Gastroesophageal sphincter (tissue), 3 donors: ENCODE results near the gene SLC7A11.

Source experiments
- POLR2A ChIP-seq, 2 donors: fragments of 450-650 bp; IDR thresholded peaks; one replicate each; pipeline ENCODE4 v1.6.1; 2017; ENCODE audit warnings: antibody characterized with exemption in 2 of 2, mild to moderate bottlenecking in 2 of 2, moderate library complexity in 1 of 2
- TF ChIP-seq, protein P1 (sequence below), 4 experiments: fragments of 200-600 bp in 2 of 4; fragments of 450-650 bp in 2 of 4; sonication (generic) in 1 of 4; IDR thresholded peaks; one replicate each; pipeline ENCODE4 v1.5.1; 2017 to 2019; ENCODE audit warnings: antibody characterized with exemption in 4 of 4, mild to moderate bottlenecking in 2 of 4, moderate library complexity in 2 of 4

DNA sequence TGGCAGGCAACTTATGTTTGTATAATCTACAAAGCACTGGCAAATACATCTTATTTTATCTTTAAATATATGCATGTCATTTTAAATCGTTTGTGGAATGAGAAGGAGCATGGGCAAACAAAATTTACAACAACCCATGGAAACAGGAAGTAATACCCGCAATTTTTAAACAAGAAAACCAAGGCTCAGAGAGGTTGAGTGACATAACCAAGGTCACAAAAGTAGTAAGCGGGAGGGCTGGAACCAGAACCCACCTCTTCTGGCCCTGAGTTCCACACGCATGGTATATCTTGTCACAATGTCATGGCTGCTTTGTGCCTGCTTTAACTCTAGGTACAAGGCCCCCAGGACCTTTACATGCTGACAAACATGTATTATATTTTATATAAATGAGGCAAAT lies 52.9 kb downstream of the SLC7A11 start:
- TF ChIP-seq, protein P1, sequence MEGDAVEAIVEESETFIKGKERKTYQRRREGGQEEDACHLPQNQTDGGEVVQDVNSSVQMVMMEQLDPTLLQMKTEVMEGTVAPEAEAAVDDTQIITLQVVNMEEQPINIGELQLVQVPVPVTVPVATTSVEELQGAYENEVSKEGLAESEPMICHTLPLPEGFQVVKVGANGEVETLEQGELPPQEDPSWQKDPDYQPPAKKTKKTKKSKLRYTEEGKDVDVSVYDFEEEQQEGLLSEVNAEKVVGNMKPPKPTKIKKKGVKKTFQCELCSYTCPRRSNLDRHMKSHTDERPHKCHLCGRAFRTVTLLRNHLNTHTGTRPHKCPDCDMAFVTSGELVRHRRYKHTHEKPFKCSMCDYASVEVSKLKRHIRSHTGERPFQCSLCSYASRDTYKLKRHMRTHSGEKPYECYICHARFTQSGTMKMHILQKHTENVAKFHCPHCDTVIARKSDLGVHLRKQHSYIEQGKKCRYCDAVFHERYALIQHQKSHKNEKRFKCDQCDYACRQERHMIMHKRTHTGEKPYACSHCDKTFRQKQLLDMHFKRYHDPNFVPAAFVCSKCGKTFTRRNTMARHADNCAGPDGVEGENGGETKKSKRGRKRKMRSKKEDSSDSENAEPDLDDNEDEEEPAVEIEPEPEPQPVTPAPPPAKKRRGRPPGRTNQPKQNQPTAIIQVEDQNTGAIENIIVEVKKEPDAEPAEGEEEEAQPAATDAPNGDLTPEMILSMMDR (IDR thresholded peaks at IDR 0.05), result no peak
- TF ChIP-seq POLR2A (IDR thresholded peaks at IDR 0.05), result no peak
